Left lung (tissue), 10 donors: ENCODE measurements around the gene HERC6. TPM values are rescaled to one million over a fixed set of nuclear protein-coding genes. Genes with fewer than 3 reads are reported as not detected.

Experiments used
- ATAC-seq: fragments of 200-7000 bp; cut with Tn5 transposase; one replicate; pipeline ENCODE4 v1.9.1; 2020; ENCODE audit warnings: moderate library complexity
- DNase-seq, 4 donors: peaks; one replicate each; pipeline ENCODE4 v3.0.0-alpha.2; 2013 to 2020
- H3K27ac ChIP-seq, 2 donors: fragments of 200-600 bp; sonication (generic) in 1 of 2; one replicate each; pipeline versions ENCODE4 v1.5.0 to v1.8.0; 2020 to 2021
- H3K27me3 ChIP-seq, 2 donors: fragments of 200-600 bp; sonication (generic) in 1 of 2; one replicate each; pipeline versions ENCODE4 v1.5.0 to v1.8.0; 2020 to 2021
- H3K36me3 ChIP-seq, 2 donors: fragments of 200-600 bp; sonication (generic) in 1 of 2; one replicate each; pipeline versions ENCODE4 v1.5.0 to v1.8.0; 2020 to 2021
- H3K4me1 ChIP-seq, 2 donors: fragments of 200-600 bp; one replicate each; pipeline ENCODE4 v1.8.0; 2021
- H3K4me3 ChIP-seq, 2 donors: fragments of 200-600 bp; sonication (generic) in 1 of 2; one replicate each; pipeline versions ENCODE4 v1.5.0 to v1.8.0; 2020 to 2021; ENCODE audit warnings: mild to moderate bottlenecking in 1 of 2
- H3K9me3 ChIP-seq, 2 donors: fragments of 200-600 bp; sonication (generic) in 1 of 2; one replicate each; pipeline versions ENCODE4 v1.5.0 to v1.8.0; 2020 to 2021
- CTCF ChIP-seq, 2 donors: fragments of 200-600 bp; sonication (generic) in 1 of 2; IDR thresholded peaks; one replicate each; pipeline versions ENCODE4 v1.5.0 to v1.8.0; 2021; ENCODE audit warnings: antibody characterized with exemption in 2 of 2
- intact Hi-C, 2 donors: fragments of 100-400 bp; cut with DNase I; formaldehyde crosslinking; loops; one replicate each; pipeline versions ENCODE4 v1.11.2 to v1.14.2; 2022
- polyA plus RNA-seq, 6 donors: library from polyadenylated mRNA; unstranded; fragments of 120-200 nt; gene quantifications; one replicate each; pipeline ENCODE4 v1.2.1, GENCODE V29; 2013; ENCODE audit not compliant: insufficient read length in 6 of 6
- total RNA-seq, 2 donors: library from RNA; stranded (reverse); fragmentation: NEBNext Ultra II Directional; extraction: Animal tissue kit (Norgen Biotek cat#: 25700); gene quantifications; one replicate each; pipeline ENCODE4 v1.2.1, GENCODE V29; 2021
- donor health status: DM: no; HTN: yes; CAD: no.
- donor health status: DM: no; HTN: no; CAD: no.

Gene HERC6
- total and polyA plus RNA-seq, 8 donors = 10.7 to 21.9 (median 13.0) TPM

- no peak for TF ChIP-seq CTCF (IDR thresholded peaks at IDR 0.05)
- Histone ChIP-seq H3K36me3 (no peaks in the 10 kb centered on the region), H3K9me3 (no peaks in the 10 kb centered on the region), H3K4me1 (no peaks in the 10 kb centered on the region), H3K4me3 (no peak overlapping the region), H3K27ac (no peak overlapping the region), H3K27me3 (no peaks in the 10 kb centered on the region)
- no peak for ATAC-seq
- DNase-seq = no peak
- intact Hi-C loops = no loop called here
These were observed 102.9 kb downstream of the HERC6 start for GRCh38 chr4:88481537-88481936.

- DNase-seq = no peak
- H3K4me1 ChIP-seq = no peaks in the 10 kb centered on the region
- peaks cover 0 to 21% of the 10 kb centered on the region in 2 donors for H3K36me3 ChIP-seq
- H3K9me3 ChIP-seq = no peaks in the 10 kb centered on the region
- no peaks in the 10 kb centered on the region for H3K27me3 ChIP-seq
- intact Hi-C loops = no loop called here
- ATAC-seq = no peak
- H3K4me3 ChIP-seq = no peak overlapping the region
- H3K27ac ChIP-seq = no peak overlapping the region
- no peak for TF ChIP-seq CTCF (IDR thresholded peaks at IDR 0.05)
These were observed 110.6 kb downstream of the HERC6 start for GRCh38 chr4:88489100-88489761.

Other genes with a start within 250 kb of the HERC6 start
- 1 to 10 TPM; 5.1 to 7.9 TPM for gene ABCG2, start 220.2 kb upstream of the HERC6 start, total RNA-seq
- gene ABCG2, start 220.2 kb upstream of the HERC6 start, polyA plus RNA-seq = 10 to 100 TPM; 13.1 to 23.5 (median 19.2) TPM
- gene PPM1K, start 94.3 kb upstream of the HERC6 start, total RNA-seq = 10 to 100 TPM; 19.1 to 23.2 TPM
- gene PPM1K, start 94.3 kb upstream of the HERC6 start, polyA plus RNA-seq = 10 to 100 TPM; 18.4 to 27.9 (median 22.5) TPM
- gene HERC5, start 78.3 kb downstream of the HERC6 start, total RNA-seq = 1 to 10 TPM; 5.5 to 8.0 TPM
- gene HERC5, start 78.3 kb downstream of the HERC6 start, polyA plus RNA-seq = 1 to 10 TPM; 4.4 to 6.1 (median 5.2) TPM
- gene PYURF, start 144.9 kb downstream of the HERC6 start, total RNA-seq = 10 to 100 TPM; 63.5 to 67.1 TPM
- gene PYURF, start 144.9 kb downstream of the HERC6 start, polyA plus RNA-seq = 100 to 1,000 TPM; 103 to 120 (median 110) TPM
- gene HERC3, start 213.6 kb downstream of the HERC6 start, total RNA-seq = 10 to 100 TPM; 31.9 to 43.8 TPM
- 10 to 100 TPM; 17.1 to 23.7 (median 20.1) TPM for gene HERC3, start 213.6 kb downstream of the HERC6 start, polyA plus RNA-seq